ENCODE measurements around the gene CACNA1D.

DNA sequence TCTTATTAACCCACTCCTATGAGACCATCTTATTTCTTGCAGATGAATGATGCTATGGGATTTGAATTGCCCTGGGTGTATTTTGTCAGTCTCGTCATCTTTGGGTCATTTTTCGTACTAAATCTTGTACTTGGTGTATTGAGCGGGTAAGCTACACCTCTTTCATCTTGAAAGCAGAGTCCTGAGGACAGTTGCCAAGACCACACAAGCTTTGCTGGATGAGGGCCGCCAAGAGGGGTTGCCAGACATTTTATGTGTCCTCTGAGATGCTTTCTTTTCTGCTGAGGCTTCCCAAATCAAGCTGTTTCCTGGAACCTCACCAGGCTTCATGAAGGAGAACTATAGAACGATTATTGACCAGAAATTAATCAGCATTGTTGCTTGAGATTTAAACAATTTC is 178.6 kb downstream of the CACNA1D start:
- TF ChIP-seq CTBP1 (IDR thresholded peaks at IDR 0.05; ENCODE audit: borderline replicate concordance), result no peak
- TF ChIP-seq SUZ12 (IDR thresholded peaks at IDR 0.05), result no peak
- TF ChIP-seq ZNF384 (IDR thresholded peaks at IDR 0.05), result no peak
- TF ChIP-seq NFRKB (IDR thresholded peaks at IDR 0.05), result no peak
- TF ChIP-seq SP1 (IDR thresholded peaks at IDR 0.05), result no peak

Measured in HEK293T (cell line).